ENCODE data around the gene CR1L. TPM values are rescaled to one million over a fixed set of nuclear protein-coding genes. Genes with fewer than 3 reads are reported as not detected.

Gene CR1L
- total RNA-seq (1 to 10 TPM in 1 of 10 donors, under 1 TPM in 2, not detected in 7; 0.34 to 1.1 (median 0.42) TPM), polyA plus RNA-seq (not detected)
- long read RNA-seq, donor 1 = 0 reads
- long read RNA-seq, donor 2 = 0 reads
- long read RNA-seq, donor 3 = 0 reads

- intact Hi-C loops (cut with DNase I) = loop anchor here in 1 of 10 donors (10.0 kb wide), 1 partner anchor 50 kb away; no protein-coding TSS in a partner anchor
- no peaks in the 10 kb centered on the region for H3K9me3 ChIP-seq
- TF ChIP-seq CTCF (IDR thresholded peaks at IDR 0.05) = no peak
- H3K4me3 ChIP-seq = peak within 1 kb of the TSS; percentile 19 to 74 (median 62)
- DNase-seq = peak; percentile 69 to 77
- H3K27ac ChIP-seq = no peak within 1 kb of the TSS
- H3K36me3 ChIP-seq = peaks cover 0 to 18% (median 0%) of the 10 kb centered on the region in 9 donors
- peak; percentile 92 to 98 (median 97) for ATAC-seq
- 3 to 4% methylated on average over 65 of the region's 65 CpGs for WGBS, 2 donors
- H3K27me3 ChIP-seq = peaks cover 0 to 46% (median 12%) of the 10 kb centered on the region in 7 donors
- peaks cover 0 to 18% (median 9%) of the 10 kb centered on the region in 9 donors for H3K4me1 ChIP-seq
Measured at GRCh38 chr1:207644852-207645634, at the start of gene CR1L. TSS of gene CR1L (plus strand) at chr1:207645133. CDS start at chr1:207645234, 101 bp downstream.

GRCh38 chr1:207603777-207604176, 41.2 kb upstream of the CR1L start:
- no peaks in the 10 kb centered on the region for H3K9me3 ChIP-seq
- DNase-seq = no peak
- WGBS, 2 donors = 74 to 80% methylated on average over 6 of the region's 6 CpGs
- intact Hi-C loops (cut with DNase I) = no loop called here
- TF ChIP-seq CTCF (IDR thresholded peaks at IDR 0.05) = no peak
- H3K4me1 ChIP-seq = no peaks in the 10 kb centered on the region
- H3K27me3 ChIP-seq = peaks cover 0 to 39% (median 0%) of the 10 kb centered on the region in 7 donors
- peaks cover 0 to 26% (median 0%) of the 10 kb centered on the region in 9 donors for H3K36me3 ChIP-seq
- H3K27ac ChIP-seq = no peak overlapping the region
- ATAC-seq = no peak
- H3K4me3 ChIP-seq = no peak overlapping the region

- Histone ChIP-seq H3K4me3 (no peak overlapping the region), H3K4me1 (no peaks in the 10 kb centered on the region), H3K36me3 (peaks cover 0 to 38% (median 0%) of the 10 kb centered on the region in 9 donors), H3K9me3 (no peaks in the 10 kb centered on the region), H3K27me3 (peaks cover 0 to 26% (median 0%) of the 10 kb centered on the region in 7 donors), H3K27ac (no peak overlapping the region)
- 89 to 93% methylated on average over 7 of the region's 7 CpGs for WGBS, 2 donors
- DNase-seq = no peak
- intact Hi-C loops (cut with DNase I) = no loop called here
- TF ChIP-seq CTCF (IDR thresholded peaks at IDR 0.05) = no peak
- ATAC-seq = no peak
Measured at GRCh38 chr1:207605444-207606361, 39.2 kb upstream of the CR1L start.

- 89 to 90% methylated on average over 2 of the region's 2 CpGs for WGBS, 2 donors
- no peaks in the 10 kb centered on the region for H3K9me3 ChIP-seq
Measured at GRCh38 chr1:207606362-207606755, 38.6 kb upstream of the CR1L start.

More at GRCh38 chr1:207606362-207606755, 38.6 kb upstream of the CR1L start:
- DNase-seq (no peak), ATAC-seq (no peak)
- Histone ChIP-seq H3K4me1 (no peaks in the 10 kb centered on the region), H3K27me3 (peaks cover 0 to 25% (median 0%) of the 10 kb centered on the region in 7 donors), H3K36me3 (peaks cover 0 to 44% (median 0%) of the 10 kb centered on the region in 9 donors), H3K27ac (no peak overlapping the region), H3K4me3 (no peak overlapping the region)
- intact Hi-C loops (cut with DNase I) = no loop called here
- no peak for TF ChIP-seq CTCF (IDR thresholded peaks at IDR 0.05)

Measured in heart right ventricle (tissue), 16 donors.